AG09319 (cell line): ENCODE data around the gene NHSL1.

Source experiments
- DNase-seq: peaks from one replicate; pipeline ENCODE4 v3.0.0-alpha.2; 2010; ENCODE audit warnings: low read depth; ENCODE audit errors: extremely low read depth
- TF ChIP-seq, protein P1 (sequence below): IDR thresholded peaks from 2 replicates; pipeline ENCODE4 v1.5.1; 2011; ENCODE audit warnings: low read depth, mild to moderate bottlenecking, inconsistent platforms, low read length, moderate library complexity

NHSL1 gene

DNA sequence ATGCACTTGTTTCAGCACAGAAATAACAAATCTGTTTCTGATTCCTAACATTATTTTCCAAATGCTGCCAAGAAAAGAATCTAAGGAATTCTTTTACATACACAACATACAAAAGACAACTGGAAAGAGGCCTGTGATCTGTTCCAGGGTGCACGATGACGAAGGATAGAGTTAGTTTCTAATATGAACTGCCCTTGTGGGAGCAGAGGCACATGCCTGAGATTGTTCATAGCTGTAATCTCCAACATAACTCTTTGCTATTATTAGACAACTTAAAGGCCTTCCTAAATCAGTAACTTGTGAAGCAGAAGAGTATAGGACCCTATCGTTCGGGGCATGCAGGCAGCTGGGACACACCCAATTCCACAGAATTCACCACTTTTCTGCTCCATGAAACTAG is 41.2 kb upstream of the NHSL1 start:
- TF ChIP-seq, protein P1, sequence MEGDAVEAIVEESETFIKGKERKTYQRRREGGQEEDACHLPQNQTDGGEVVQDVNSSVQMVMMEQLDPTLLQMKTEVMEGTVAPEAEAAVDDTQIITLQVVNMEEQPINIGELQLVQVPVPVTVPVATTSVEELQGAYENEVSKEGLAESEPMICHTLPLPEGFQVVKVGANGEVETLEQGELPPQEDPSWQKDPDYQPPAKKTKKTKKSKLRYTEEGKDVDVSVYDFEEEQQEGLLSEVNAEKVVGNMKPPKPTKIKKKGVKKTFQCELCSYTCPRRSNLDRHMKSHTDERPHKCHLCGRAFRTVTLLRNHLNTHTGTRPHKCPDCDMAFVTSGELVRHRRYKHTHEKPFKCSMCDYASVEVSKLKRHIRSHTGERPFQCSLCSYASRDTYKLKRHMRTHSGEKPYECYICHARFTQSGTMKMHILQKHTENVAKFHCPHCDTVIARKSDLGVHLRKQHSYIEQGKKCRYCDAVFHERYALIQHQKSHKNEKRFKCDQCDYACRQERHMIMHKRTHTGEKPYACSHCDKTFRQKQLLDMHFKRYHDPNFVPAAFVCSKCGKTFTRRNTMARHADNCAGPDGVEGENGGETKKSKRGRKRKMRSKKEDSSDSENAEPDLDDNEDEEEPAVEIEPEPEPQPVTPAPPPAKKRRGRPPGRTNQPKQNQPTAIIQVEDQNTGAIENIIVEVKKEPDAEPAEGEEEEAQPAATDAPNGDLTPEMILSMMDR: no peak
- peak; percentile 83 for DNase-seq

DNA sequence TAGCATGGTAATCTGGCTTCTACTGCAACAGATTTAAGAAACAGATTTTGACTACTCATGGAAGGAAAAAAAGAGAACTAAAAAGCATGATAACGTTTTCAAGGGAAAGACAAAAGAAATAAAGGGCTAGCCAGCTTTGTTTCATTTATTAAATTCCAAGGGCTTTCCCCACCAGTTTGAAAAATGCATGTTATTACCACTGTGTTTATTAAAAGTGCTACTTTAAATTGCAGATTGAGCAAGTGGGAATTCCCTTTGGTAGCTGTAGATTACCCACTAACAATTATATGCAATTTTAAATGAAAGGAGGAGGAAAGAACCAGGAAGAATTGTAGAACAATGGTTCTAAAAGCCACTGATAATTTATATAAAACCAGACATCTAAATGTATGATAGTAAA is 40.6 kb upstream of the NHSL1 start:
- no peak for DNase-seq
- TF ChIP-seq, protein P1: no peak

DNA sequence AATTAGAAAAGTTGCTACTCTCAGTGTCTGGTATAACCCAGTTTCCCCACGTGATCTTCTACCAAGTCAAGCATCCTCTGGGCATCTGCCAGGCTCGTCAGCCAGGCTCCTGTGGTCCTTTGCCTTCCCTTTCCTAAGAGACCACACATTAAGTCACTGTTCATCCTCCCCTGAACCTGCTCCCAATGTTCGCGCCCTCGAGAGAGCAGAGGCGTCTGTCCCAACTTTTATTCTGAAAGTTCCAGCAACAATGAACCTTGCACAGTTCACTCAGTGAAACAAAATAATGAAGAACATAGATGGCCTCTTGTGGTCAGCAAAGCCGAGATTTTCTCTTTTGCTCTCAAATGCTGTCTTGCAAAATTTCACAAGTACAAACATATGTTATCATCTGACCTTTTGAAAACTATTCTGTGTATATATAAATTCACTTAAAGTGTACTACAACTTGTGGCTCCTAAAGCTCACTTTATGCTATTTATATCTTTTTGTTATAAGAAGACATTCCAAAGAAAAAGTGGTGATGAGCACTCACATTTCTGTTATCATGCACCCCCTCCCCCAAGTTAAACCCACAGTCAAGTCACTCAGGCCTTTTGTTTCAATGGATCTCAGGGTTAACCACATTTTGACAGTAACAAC is 39.2 kb upstream of the NHSL1 start:
- TF ChIP-seq, protein P1: no peak
- DNase-seq: peak; percentile 45

DNA sequence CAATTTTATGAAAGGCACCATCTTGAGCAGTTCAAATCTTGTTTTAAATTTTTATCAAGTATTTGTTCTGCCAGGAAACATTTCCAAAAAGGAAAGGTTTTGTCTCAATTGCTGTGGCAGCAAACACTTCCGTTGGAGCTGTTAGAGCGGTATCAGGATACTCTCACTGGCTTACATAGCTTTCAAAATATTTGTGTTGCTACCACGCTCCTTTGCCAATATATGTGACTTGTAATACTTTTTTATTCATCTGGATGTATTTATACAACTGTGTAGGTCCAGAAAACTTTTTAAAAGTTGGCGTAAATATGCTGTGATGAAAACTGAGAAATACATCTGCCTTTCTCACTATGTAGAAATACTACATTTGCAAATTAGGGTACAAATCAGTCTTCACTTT is 37.8 kb upstream of the NHSL1 start:
- DNase-seq: peak; percentile 45
- TF ChIP-seq, protein P1: no peak

DNA sequence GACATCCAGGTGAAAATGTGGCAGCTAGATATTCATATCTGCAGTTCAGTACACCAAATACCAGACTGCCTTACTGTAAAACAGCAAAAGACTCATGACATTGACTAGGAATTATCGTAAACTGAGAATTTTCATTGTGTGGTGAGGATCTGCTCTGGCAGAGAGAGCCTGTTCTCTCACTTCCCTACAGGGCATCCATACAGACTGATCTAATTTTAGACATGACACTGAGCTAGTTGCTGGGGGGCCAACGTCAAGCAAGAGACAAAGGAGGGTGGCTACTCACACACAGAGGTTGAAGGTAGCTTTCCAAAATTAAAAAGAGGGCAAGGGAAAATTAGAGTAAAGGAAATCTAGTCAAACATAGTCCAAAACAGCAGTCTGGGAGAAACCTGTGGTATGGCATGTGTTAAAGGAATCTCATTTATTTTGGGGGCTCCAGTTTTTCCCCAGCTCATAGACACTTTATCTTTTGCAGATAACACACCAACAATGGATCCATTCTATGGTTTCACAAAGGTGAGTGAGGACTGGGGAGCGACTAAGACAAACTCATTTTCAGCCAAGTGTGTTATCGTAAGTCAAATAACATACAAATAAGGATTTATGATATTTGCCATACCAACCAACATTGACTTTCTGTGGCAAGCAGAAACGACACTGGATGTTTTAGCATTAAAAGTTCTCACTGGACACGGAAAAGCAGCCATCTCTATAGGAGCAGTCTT is 36.6 kb upstream of the NHSL1 start:
- DNase-seq: no peak
- TF ChIP-seq, protein P1: no peak

DNA sequence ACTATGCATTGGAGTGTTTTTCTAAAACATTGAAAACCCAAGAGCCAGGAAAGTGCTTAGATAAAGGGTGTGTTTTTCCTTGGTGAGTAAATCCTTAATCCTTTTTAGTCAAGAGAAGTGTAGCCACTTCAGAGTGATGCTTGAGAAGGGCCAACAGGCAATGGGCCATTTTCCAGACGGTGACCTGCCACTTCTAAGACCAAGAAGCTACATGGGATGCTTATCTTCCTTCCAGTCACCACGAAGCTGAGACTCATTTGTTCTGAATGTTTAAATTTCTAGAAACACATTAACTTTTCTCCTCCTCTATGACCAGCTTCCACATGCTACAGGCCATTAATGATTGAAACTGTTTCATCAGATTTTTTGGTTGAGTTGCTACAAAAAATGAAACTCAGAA is 34.4 kb upstream of the NHSL1 start:
- DNase-seq: no peak
- TF ChIP-seq, protein P1: no peak

DNA sequence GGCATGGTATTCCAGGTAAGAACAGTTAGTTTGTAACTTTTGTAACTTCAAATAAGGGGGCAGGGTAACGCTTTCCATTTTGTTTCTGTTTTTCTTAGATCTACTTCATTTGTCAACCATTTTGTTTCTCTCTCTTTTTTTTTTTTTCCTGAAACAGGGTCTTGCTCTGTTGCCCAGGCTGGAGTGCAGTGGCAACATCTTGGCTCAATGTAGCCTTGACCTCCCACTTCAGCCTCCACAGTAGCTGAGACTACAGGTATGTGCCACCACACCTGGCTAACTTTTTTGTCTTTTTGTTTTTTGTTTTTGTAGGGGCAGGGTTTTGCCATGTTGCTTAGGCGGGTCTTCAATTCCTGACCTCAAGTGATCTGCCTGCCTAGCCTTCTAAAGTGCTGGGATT is 32.1 kb upstream of the NHSL1 start:
- TF ChIP-seq, protein P1: no peak
- no peak for DNase-seq
